Cerebellar nuclear complex (tissue), 1 donor: ENCODE results near the gene STKLD1.
"Not testable (repeated sequence)": the region's sequence is repeated elsewhere in the genome, so short reads cannot be mapped to it uniquely, and the experiment has no call there.

Experiments
- DNase-seq, 2 experiments: peaks; one replicate each; lab custom pipeline; 2025; lab: John Stamatoyannopoulos, UW

The STKLD1 gene

DNA sequence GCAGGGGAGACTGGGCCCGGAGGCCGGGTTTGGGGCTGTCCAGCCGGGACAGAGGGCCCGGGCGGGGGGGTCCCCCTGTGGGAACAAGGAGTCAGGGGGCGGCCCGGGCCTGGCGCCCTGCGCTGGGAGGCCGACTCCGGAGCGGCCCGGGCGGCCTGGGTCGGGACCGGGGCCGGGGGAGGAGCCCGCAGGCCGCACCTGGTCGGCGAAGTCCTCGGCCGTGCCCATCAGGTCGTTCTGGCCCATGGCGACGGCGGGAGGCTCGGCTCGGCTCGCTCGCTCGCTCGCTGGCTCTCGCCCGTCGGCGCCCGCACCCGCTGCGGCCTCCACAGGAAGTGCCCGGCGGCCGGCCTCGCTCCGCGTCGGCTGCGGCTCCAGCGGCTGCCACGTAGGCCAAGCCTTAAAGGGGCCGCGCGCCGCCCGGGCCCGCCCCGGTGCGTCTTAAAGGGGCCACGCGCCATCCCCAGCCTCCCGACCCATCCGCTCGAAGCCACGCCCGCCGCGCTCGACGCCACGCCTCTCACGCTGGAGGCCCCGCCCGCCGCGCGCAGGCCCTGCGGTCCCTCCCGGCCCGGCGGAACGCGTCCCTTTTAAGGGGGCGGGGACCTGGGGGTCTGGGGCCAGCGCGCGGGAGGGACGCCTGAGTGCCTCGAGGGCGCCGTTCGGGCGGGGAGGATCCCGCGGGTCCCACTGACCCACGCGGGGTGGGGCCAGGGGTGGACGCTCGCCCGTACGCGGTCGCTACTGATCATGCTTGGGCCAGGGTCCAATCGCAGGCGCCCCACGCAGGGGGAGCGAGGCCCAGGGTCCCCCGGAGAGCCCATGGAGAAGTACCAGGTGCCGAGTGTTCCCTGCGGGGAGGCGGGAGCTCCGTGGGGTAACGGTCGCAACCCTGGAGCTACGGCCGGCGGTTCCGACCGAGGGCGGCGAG is at the start of gene STKLD1, which contains the start of gene SURF4:
Gene STKLD1, plus strand, starts transcription at position 643 of the 931 bp plus-strand sequence. Its CDS starts 108 bp downstream, at position 751.
Gene SURF4, minus strand, starts transcription at position 337 of the 931 bp plus-strand sequence. Its CDS starts 91 bp downstream, at position 246.
- peak; percentile 42 to 62 for DNase-seq

DNA sequence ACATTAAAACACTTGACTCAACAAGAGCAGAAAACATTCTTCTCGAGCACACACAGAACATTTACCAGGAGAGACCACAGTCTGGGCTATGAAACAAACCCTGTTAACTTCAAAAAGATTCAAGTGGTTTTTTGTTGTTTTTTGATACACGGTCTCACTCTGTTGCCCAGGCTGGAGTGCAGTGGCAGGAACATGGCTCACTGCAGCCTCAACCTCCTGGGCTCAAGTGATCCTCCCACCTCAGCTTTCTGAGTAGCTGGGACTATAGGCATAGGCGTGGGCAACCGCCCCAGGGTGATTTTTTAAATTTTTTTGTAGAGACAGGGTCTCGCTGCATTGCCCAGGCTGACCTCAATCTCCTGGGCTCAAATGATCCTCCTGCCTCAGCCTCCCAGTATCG is 49.1 kb upstream of the STKLD1 start:
- DNase-seq, result not testable (repeated sequence)

DNA sequence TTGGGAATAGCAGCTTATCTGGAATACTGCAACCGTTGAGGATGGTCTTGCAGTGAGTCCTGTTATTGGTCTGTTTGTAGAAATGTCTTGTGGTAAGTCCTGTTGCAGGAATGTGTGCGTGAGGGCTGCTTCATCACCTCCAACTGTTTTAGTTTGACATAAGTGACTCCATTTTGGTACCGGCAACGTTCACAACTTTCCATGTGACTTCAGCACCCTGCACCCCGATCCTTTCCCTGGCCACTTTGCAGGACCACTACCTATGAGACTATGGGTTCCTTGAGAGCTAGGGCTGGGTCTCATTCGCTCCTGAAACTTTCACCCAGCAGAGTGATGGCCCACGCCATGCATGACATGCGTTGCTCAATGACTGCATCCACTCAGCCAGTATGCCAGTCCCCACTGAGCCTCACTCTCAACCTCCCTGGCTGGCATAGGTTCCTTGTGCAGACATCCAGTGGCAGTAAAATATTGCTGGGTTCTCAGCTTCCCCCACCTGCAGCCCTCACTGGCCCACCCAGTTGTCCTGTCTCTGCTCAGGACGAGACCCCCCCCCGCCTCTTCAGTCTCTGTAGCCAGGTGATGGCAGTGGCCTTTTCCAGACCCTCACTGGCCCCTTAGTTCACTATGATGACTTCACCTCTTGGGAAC is 48.2 kb upstream of the STKLD1 start:
- no peak for DNase-seq

DNA sequence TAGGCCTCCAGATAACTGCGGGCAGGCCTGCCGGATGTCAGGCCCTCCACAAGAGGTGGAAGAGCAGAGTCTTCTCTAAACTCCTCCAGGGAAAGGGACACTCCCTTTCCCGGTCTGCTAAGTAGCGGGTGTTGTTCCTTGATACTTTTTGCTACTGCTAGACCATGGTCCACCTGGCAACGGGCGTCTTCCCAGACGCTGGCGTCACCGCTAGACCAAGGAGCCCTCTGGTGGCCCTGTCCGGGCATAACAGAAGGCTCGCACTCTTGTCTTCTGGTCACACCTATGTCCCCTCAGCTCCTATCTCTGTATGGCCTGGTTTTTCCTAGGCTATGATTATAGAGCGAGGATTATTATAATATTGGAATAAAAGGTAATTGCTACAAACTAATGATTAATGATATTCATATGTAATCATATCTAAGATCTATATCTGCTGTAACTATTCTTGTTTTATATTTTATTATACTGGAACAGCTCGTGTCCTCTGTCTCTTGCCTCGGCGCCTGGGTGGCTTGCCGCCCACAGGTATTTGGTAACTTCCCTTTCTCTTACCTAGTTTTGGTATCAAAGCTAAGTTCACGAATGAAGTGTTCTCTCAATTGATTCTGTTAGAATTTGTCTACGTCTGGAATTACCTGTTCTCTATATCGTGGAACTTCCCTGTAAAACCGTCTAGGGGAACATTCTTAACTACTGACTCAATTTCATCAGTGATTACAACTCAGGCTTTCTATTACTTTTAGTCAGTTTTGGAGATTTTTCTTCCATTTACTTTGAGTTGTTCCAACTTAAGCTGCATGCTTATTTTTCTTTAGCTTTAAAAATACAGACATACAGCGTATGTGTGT is 46.6 kb upstream of the STKLD1 start:
- not testable (repeated sequence) for DNase-seq

DNA sequence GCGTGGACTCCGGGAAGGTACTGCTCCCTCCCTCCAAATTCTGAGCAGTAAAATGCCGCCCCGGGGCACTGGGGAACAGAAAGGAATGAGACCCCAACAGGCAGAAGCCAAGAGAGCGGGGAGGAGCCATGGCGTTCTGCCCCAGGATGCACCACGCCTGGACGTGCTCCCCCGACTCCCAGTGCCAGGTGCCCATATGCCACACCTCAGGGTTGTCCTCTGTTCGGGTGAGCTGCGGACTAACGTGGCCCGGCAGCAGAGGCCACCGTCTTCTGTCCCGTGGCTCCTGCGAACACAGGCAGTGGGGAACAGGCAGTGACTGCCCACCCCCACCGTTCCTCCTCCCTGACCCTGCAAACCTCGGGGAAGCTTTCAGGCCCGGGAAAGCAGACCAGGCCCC is 44.9 kb upstream of the STKLD1 start:
- no peak for DNase-seq

DNA sequence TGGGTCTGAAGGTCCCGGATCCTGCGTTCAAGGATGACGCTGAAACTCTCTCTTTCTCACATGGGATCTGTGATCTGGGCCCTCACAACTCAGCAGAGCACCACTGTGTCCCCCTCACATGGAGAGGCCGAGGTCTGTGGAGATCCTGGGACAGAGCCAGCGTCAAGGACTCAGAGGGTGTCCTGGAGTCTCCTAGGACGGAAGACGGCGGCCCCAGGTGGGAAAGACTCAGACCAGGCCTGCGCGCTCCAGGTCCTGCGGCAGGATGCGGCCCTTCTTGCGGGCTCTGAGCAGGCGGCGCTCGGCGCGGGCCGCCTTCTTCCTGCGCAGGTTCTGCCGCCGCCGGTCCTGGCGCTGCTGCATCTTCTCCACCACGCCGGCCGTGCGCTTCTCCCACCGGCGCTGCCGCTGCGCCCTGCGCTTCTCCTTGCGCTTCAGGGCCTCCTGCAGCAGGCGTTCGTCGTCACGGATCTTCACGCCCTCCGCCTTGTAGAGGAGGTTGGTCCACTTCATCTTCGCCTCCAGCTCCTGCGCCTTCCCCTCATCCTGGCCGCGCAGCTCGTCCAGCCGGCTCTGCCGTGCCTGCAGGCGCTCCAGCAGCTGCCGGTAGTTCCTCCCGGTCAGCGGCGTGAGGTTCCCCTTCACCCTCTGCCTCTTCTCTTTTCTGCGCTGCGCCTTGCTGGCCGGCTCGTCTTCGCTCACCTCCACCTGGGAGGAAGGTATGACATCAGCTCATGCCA is 44.4 kb upstream of the STKLD1 start:
- no peak for DNase-seq

DNA sequence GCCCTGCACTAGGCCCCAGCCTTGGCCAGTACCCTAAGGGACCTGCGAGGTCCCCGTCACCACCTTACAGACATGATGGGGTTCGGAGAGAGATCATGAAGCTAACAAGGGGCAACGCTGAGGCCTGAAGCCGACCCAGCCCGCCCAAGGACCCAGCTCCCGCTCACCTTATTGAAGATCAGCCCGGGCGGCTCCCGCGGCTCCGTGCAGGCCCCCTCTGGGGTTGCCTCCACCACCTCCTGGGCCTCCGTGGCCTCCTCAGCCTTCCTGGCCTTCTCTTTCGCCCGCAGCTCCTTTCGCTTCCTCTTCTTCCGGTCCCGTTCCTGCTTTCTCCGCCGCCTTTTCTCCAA is 43.8 kb upstream of the STKLD1 start:
- no peak for DNase-seq

DNA sequence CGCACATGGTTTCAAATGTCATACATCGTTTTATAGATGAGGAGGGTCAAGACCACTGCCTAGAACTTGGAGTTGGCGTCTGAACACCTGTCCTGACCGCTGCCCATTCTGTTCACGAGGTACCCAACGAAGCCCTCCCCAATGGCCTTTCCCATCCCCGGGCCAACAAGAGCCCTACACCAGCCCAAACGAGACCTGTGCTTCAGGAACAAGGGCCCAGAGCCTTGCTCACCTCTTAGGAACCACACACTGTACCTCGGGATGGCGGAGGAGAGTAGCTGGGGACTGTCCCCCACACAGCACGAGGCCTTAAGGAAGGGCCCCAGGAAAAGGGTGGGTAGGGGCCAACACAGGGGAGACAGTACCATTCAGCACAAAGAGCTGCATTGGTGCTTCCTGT is 43.2 kb upstream of the STKLD1 start:
- no peak for DNase-seq

DNA sequence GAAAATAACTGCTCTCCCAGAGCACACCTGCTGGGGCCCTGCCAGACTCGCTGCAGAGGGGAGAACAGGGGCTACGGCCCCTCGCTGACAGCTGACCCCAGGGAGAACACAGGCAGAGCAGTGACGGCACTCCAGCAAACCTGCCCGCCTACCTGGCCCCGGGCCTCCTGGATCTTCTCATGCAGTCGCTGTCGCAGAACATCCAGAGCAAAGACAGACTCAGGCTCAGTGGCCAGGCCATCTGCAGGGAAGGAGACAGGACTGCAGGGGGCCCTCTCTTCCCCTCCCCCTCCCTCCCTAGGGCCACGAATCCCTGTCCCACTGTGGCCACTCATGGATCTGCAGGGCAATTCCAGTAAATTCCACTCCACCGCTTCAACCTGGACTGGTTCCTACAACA is 42.6 kb upstream of the STKLD1 start:
- no peak for DNase-seq

DNA sequence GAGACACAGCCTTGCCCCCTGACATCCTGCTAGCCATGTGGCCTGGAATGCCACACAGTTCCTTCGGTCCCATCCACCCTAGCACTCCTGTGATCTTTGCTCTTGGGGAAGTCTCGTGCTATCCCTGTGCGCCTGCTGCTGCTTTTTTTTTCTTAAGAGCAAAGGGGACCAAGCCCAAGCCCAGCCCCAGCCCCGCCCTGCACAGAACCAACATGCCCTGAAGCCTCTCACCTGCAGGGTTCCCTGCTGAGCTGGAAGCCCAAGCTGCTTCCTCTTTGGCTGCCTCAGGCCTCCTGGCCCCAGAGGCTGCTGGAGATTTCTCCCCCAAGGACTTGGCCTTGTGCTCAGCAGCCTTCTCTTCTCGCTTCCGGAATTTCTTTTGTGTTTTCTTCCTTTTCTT is 42.0 kb upstream of the STKLD1 start:
- no peak for DNase-seq

DNA sequence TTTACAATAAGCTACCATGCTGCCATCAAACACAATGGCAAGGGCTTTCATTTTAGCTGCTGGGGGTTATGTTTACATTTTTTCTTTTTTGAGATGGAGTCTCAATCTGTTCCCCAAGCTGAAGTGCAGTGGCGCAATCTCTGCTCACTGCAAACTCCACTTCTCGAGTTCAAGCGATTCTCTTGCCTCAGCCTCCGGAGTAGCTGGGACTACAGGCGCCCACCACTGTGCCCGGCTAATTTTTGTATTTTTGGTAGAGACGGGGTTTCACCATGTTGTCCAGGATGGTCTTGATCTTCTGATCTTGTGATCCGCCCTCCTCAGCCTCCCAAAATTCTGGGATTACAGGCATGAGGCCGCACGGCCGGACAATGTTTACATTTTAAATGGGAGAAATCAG is 41.3 kb upstream of the STKLD1 start:
- DNase-seq, result not testable (repeated sequence)

DNA sequence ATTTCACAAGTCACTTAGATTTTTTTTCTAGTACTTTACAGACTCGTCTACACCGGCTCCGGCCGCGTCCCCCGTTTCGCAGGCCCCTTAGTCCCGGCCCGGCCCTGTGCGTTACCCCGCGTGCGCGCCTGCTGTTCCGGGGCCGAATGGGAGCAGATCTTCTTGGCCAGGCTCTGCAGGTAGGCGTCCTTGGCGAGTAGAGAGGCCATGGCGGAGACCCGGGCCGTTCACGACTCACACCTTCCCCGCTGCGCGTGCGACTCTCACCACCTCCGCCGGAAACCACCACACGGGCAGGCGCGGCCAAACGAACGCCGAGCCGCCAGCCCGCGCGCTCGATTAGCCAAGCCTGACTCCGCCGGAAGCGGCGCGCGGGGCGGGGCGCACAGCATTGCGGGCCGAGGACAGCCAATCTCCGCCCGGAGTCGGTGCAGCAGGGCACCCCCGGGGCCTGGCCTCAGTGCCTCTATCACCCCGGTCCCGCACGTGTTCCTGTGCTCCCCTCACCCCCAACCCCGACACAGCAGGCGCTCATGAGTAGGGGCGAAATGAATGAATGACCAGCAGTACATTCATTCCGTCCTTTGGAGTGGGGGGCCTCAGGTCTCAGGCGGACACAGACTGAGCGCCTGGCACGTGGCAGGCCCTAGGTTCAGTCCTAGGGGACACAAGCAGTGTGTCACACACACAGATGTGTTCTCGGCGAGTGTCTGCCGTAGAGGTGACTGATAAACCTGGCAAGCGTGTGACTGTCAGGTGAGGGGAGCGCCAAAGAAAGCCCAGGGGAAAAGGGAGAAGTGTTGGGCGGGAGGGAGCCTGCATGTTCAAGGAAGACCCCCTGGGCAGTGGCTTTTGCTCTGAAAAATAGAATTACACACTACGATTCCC is 40.0 kb upstream of the STKLD1 start, which contains the start of gene SURF6:
Gene SURF6, minus strand, starts transcription at position 265 of the 888 bp plus-strand sequence. Its CDS starts 56 bp downstream, at position 209.
- peak in 1 of 2 experiments; percentile 59 for DNase-seq

DNA sequence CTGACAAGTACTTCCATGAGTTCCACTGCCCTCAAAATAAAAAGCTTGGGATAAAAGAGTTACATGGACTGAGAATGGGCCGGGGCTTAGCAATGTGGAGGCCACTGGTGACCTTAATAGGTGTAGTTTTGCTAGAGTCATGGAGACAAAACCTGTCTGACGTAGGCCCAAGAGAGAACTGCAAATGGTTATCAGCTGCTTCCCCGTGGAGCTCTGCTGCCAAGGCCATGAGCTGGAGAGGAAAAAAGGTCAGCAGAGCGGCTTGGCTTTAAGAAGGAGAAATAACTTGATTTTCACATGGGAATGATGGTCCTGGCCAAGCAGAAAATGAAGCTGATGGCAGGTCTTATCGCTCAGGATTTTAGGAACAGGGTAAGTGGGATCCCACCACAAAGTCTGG is 36.5 kb upstream of the STKLD1 start:
- no peak for DNase-seq

DNA sequence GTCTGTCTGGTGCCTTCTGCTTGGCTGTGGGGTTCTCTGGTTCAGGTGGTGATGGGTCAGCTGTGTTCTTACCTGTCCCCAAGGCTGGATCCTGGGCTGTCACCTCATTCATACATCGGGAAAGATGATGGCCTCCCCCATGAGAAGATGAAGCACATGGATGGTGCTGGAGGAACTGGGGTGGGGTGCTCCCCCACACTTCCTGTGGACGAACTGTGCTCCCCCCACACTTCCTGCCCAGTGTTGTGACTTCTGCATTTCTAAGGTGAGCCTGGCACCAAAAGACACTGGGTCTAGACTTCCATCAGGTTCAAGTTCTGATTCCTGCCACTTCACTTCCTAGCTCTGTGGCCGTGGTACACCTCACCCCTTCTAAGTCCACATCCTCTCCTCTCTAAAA is 35.9 kb upstream of the STKLD1 start:
- no peak for DNase-seq

DNA sequence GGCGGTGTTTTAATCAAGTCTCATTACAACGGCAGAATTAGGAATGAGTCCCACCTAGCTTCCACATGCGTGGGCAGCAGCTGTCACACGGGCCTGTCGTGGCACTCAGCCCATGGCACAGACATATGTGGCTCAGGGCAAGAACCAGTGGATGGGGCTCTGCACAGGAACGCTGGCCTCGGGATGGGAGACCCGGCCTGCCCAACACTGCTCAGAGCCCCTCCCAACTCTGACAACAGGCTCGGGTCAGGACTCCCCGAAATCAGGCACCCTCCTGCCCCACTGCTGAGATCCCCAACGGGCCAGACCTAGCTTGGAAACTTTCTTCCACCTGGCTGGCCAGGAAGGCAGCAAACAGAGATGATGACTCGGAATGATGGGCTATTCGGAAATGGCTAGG is 35.2 kb upstream of the STKLD1 start:
- DNase-seq, result no peak

DNA sequence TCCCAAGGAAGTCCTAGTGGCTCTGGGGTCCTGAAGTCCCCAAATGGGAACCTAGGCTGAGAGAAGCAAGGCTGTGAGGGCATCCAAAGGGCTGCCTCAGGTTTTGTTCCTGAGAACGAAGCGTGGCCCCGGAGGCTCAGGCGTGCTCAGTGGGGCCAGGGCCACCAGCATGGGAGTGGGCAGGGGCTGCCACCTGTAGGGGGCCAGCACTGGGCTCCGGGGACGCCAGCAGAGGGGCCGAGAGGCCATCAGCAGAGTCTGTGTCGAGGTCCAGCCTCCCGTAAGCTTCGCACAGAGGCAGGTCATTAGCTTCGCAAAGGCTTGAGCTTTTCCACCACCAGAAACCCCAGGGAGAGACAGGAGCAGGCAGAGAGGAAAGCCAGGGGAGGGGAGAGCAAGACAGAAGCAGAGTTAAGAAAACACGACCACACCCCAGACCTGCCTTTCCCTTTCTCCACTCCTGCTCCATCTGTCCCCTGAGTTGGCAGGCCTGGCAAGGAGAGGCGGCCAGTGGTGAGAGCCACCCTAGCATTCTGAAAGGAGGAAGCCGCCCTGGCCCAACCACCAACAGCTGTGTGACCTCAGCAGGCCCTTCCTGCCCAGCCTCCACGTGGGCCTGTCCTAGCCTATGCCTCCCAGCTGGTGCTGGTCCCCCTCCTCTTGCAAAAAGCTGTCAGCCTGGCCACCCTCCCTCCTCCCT is 34.6 kb upstream of the STKLD1 start:
- no peak for DNase-seq

DNA sequence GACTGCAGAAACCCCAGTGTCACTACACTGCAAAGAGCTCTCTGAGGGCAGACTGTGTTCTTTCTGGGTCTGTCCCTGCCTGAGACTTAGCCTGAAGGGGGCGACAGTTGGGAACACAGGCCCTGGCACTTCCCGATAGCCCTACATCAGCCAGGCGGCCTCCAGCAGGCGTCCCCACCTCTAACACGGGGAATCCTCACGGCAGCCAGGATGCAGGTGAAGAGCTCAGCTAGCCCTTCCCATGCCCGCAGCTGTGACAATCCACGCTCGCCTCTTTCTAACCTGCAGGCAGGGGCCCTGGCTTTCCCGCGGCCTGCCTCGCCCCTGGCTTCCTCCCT is 34.1 kb upstream of the STKLD1 start:
- DNase-seq, result no peak

DNA sequence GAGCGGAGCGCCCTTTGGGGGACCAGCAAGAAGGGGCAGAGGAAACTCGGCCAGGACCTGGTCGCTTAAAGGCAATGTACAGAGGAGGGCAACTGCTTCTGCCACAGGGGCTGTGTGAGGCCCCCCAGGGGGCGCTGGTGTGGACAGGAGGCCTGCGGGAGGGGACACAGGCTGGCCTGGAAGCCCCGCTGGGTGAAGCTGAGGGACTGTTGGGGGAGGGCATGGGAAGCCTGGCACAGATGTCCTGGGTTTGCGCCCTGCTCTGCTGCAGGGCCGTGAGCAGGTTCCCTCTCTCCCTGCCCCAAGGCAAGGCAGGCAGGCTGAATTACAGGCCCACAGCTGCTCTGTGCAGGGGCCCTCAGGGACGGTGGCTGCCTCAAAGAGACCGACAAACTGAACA is 33.6 kb upstream of the STKLD1 start:
- no peak for DNase-seq

DNA sequence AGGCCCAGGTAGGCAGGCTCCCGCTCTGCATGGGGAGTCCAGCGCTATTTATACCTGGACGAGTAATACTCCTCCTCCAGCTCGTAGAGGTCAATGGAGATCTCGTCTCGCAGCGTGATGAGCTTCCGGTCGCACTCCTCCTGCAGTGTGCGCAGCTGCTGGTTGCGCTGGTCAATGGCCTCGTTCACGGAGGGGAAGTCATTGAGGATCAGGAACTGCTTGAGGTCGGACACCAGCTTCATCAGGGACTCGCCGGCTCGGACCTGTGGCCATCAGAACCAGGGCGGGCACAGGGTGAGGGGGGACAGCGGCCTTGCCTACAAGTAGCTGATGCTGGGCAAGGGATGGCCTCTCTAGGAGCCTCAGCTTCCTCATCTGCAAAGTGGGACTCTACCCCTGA is 32.1 kb upstream of the STKLD1 start:
- DNase-seq, result no peak

DNA sequence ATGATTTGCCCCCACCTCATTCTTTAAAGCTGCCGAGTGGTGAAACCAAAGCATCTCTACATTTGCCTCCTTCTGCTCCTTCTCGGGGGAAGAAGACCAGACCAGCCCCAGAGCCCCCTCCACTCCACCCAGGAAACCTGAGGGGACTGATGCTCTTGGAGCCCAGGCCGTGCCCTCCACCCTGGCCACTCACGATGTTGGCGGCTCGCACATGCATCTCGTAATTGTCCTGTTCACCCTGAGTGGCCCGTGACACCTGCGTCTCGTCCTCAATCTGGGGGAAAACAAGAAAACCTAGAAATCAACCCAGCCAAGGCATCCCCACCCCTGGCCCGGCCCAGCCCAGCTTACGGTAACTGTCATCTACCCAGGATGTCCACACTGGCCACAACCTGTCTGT is 31.2 kb upstream of the STKLD1 start:
- no peak for DNase-seq
